Esophagus muscularis mucosa (tissue), 4 donors: ENCODE results near the gene MINDY3. TPM values are rescaled to one million over a fixed set of nuclear protein-coding genes. Genes with fewer than 3 reads are reported as not detected.
A peak's percentile ranks its signal among the peaks of the same experiment; 100 is the strongest.

Experiments used
- DNase-seq: peaks from one replicate; pipeline ENCODE4 v3.0.0-alpha.2; 2017; ENCODE audit errors: extremely low spot score
- H3K27ac ChIP-seq, 4 donors: fragments of 200-600 bp; sonication (generic); replicated peaks in 1 of 4; 1 replicate in 3 of 4; 2 replicates in 1 of 4; pipeline ENCODE4 v1.5.1; 2016 to 2019; ENCODE audit warnings: mild to moderate bottlenecking in 1 of 4
- H3K27me3 ChIP-seq, 4 donors: fragments of 200-600 bp; sonication (generic); one replicate each; pipeline versions ENCODE4 v1.5.1 to v1.6.0; 2016 to 2019
- H3K36me3 ChIP-seq, 4 donors: fragments of 200-600 bp; sonication (generic); one replicate each; pipeline ENCODE4 v1.5.1; 2016 to 2019
- H3K4me1 ChIP-seq, 4 donors: fragments of 200-600 bp; sonication (generic); one replicate each; pipeline ENCODE4 v1.5.1; 2016 to 2019
- H3K4me3 ChIP-seq, 4 donors: fragments of 200-600 bp; sonication (generic); 1 replicate in 2 of 4; 2 replicates in 2 of 4; pipeline ENCODE4 v1.5.1; 2016 to 2019; ENCODE audit warnings: mild to moderate bottlenecking in 4 of 4, moderate library complexity in 1 of 4
- H3K9me3 ChIP-seq, 4 donors: fragments of 200-600 bp; sonication (generic); 1 replicate in 3 of 4; 2 replicates in 1 of 4; pipeline ENCODE4 v1.5.1; 2016 to 2019
- EP300 ChIP-seq: sonication (generic); formaldehyde crosslinking; IDR thresholded peaks from one replicate; pipeline ENCODE4 v1.6.1; 2017; ENCODE audit warnings: antibody characterized with exemption
- POLR2A ChIP-seq: fragments of 450-650 bp; IDR thresholded peaks from one replicate; pipeline ENCODE4 v1.6.1; 2017; ENCODE audit warnings: antibody characterized with exemption, moderate library complexity, mild to moderate bottlenecking, low read depth
- POLR2AphosphoS5 ChIP-seq, 2 donors: sonication (generic); formaldehyde crosslinking; IDR thresholded peaks; one replicate each; pipeline ENCODE4 v1.6.1; 2017; ENCODE audit warnings: antibody characterized with exemption in 2 of 2
- WGBS: methylation state at CpG from one replicate; pipeline ENCODE4 v1.1.5; 2018; 5-methylcytosine and 5-hydroxymethylcytosine counted together
- intact Hi-C: fragments of 100-400 bp; cut with DNase I; formaldehyde crosslinking; loops from one replicate; pipeline ENCODE4 v1.15.1; 2023
- total RNA-seq, 4 donors: library from RNA; depleted of rRNA; stranded (reverse); fragments of >200 nt; gene quantifications; one replicate each; pipeline versions ENCODE4 v1.1.0 to v1.2.1, GENCODE V29; 2016
- TF ChIP-seq, protein P1 (sequence below), 3 experiments: fragments of 200-600 bp in 2 of 3; fragments of 450-650 bp in 1 of 3; sonication (generic) in 2 of 3; IDR thresholded peaks; one replicate each; pipeline ENCODE4 v1.5.1; 2017 to 2019; ENCODE audit warnings: antibody characterized with exemption in 3 of 3, mild to moderate bottlenecking in 2 of 3, moderate library complexity in 1 of 3

Gene MINDY3
- total RNA-seq, 4 donors from 2014 or later = 23.8 to 34.3 (median 28.4) TPM

DNA sequence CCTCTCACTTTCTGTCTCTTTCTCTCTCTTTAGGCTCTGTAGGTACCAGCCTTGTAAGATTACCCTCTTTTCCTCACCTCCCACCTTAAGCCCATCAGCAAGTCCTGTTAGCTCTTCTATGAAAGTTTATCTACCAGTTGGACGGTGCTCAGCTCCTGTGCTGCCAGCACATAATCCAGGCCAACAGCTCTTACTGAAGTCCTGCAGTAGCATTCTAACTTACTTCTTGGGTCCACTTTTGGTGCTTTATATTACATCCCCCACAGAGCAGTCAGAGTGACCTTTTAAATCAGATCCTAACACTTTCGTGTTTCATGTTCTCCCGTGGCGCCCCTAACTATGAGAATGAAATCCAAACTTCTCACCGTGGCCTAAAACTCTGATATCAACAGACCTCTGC lies 101.7 kb downstream of the MINDY3 start:
- intact Hi-C loops = no loop called here
- 87% methylated on average over 5 of the region's 5 CpGs for WGBS
- no peak overlapping the region for H3K27ac ChIP-seq
- H3K36me3 ChIP-seq = no peaks in the 10 kb centered on the region
- H3K4me1 ChIP-seq = peaks cover 0 to 4% (median 0%) of the 10 kb centered on the region in 4 donors
- no peaks in the 10 kb centered on the region for H3K9me3 ChIP-seq
- TF ChIP-seq POLR2A = no peak
- TF ChIP-seq POLR2AphosphoS5 (IDR thresholded peaks at IDR 0.05) = no peak
- no peak for TF ChIP-seq EP300
- TF ChIP-seq, protein P1, sequence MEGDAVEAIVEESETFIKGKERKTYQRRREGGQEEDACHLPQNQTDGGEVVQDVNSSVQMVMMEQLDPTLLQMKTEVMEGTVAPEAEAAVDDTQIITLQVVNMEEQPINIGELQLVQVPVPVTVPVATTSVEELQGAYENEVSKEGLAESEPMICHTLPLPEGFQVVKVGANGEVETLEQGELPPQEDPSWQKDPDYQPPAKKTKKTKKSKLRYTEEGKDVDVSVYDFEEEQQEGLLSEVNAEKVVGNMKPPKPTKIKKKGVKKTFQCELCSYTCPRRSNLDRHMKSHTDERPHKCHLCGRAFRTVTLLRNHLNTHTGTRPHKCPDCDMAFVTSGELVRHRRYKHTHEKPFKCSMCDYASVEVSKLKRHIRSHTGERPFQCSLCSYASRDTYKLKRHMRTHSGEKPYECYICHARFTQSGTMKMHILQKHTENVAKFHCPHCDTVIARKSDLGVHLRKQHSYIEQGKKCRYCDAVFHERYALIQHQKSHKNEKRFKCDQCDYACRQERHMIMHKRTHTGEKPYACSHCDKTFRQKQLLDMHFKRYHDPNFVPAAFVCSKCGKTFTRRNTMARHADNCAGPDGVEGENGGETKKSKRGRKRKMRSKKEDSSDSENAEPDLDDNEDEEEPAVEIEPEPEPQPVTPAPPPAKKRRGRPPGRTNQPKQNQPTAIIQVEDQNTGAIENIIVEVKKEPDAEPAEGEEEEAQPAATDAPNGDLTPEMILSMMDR (IDR thresholded peaks at IDR 0.05) = no peak
- no peaks in the 10 kb centered on the region for H3K27me3 ChIP-seq
- no peak overlapping the region for H3K4me3 ChIP-seq
- DNase-seq = peak; percentile 81

DNA sequence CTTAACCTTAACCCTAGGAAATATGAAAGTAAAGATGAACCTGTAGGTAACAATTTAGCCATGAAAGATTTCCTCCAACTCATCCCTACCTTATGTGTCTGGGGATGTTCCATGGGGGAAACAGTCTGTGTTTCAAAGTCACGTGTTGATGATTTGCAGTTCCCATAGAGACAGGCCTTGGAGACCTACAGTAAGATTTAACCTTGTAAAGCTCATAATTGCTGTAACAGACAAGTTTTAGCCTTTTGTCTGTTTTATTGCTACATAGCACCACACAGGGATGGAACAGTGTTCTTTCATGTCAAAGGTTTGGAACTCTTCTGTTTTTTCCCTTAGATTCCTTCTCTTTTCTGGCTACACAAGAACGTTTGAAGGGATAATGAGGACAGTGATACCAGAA lies 105.4 kb downstream of the MINDY3 start:
- intact Hi-C loops = no loop called here
- peaks cover 0 to 4% (median 0%) of the 10 kb centered on the region in 4 donors for H3K4me1 ChIP-seq
- no peaks in the 10 kb centered on the region for H3K9me3 ChIP-seq
- H3K36me3 ChIP-seq = no peaks in the 10 kb centered on the region
- no peaks in the 10 kb centered on the region for H3K27me3 ChIP-seq
- DNase-seq = no peak
- H3K27ac ChIP-seq = no peak overlapping the region
- TF ChIP-seq POLR2A = no peak
- TF ChIP-seq POLR2AphosphoS5 (IDR thresholded peaks at IDR 0.05) = no peak
- TF ChIP-seq EP300 = no peak
- TF ChIP-seq, protein P1 (IDR thresholded peaks at IDR 0.05) = no peak
- WGBS = 27% methylated on average over 2 of the region's 2 CpGs
- no peak overlapping the region for H3K4me3 ChIP-seq

DNA sequence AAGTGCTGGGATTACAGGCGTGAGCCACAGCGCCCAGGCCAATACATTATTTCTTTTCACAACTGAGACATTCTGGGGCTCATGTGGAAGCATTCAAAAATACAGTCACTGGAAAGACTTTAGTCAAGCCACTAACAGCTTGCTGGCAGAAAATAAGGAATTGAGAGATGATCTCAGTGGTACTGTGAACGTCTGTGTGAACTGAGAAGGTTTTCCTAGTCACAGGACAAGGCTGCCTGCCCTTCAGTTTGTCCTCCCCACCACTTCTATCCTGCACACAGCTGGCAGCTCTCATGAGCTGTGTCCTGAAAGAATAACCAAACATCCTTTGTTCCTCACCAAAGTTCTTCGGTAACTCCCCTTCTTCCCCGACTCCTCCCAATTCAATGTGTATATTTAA lies 109.3 kb downstream of the MINDY3 start:
- Histone ChIP-seq H3K27me3 (no peaks in the 10 kb centered on the region), H3K4me1 (peaks cover 0 to 2% (median 0%) of the 10 kb centered on the region in 4 donors), H3K4me3 (no peak overlapping the region), H3K9me3 (no peaks in the 10 kb centered on the region), H3K27ac (no peak overlapping the region), H3K36me3 (no peaks in the 10 kb centered on the region)
- DNase-seq = no peak
- intact Hi-C loops = no loop called here
- TF ChIP-seq, protein P1 (IDR thresholded peaks at IDR 0.05) = no peak
- TF ChIP-seq POLR2A (no peak), POLR2AphosphoS5 (IDR thresholded peaks at IDR 0.05) (no peak), EP300 (no peak)
- WGBS = 62% methylated on average over 5 of the region's 5 CpGs

DNA sequence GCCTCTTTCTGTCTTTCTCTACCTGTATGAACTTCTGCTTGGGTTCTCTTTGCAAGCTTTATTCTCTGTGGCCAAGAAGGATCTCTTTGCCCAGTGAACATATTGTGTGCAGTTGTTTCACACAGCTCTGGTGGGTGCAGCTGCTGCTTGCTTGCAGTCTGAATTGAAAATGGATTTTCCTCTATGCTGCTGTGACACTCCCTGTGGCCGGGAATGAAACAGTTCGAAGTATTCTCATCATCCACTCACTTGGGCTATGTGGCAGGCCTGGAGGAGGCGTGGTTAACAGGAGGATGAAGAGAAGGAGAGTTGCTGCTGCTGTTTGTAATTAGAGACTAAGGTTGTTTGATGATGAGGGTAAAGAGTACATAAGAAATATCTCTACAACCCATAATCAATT lies 112.2 kb downstream of the MINDY3 start:
- peaks cover 0 to 8% (median 0%) of the 10 kb centered on the region in 4 donors for H3K4me1 ChIP-seq
- TF ChIP-seq POLR2AphosphoS5 (IDR thresholded peaks at IDR 0.05) (no peak), EP300 (no peak), POLR2A (no peak)
- TF ChIP-seq, protein P1 (IDR thresholded peaks at IDR 0.05) = no peak
- no peaks in the 10 kb centered on the region for H3K36me3 ChIP-seq
- no peaks in the 10 kb centered on the region for H3K27me3 ChIP-seq
- no peak overlapping the region for H3K4me3 ChIP-seq
- H3K27ac ChIP-seq = no peak overlapping the region
- 64% methylated on average over 3 of the region's 3 CpGs for WGBS
- intact Hi-C loops = no loop called here
- no peaks in the 10 kb centered on the region for H3K9me3 ChIP-seq
- DNase-seq = no peak

DNA sequence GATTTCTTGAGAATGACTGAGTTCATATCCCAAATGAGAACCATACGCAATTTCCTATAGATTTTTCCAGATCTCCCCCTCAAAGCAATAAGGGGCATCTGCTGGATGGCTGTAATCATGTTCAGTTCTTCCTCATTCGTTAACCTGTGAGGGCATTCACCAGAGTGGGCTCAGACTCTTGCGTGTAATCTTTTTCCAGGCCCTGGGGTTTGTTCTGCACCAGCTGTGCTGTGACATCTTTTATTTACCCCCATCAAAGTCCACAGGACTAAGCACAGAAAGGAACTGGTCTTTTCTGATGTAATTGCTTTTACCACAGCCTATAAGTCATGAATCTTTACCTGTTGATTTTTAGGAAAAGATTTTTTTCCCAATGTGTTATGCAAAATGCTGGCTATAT lies 112.7 kb downstream of the MINDY3 start:
- intact Hi-C loops = no loop called here

More for the DNA sequence above, 112.7 kb downstream of the MINDY3 start:
- Histone ChIP-seq H3K27ac (no peak overlapping the region), H3K4me3 (no peak overlapping the region), H3K36me3 (no peaks in the 10 kb centered on the region), H3K4me1 (peaks cover 0 to 8% (median 0%) of the 10 kb centered on the region in 4 donors), H3K27me3 (no peaks in the 10 kb centered on the region), H3K9me3 (no peaks in the 10 kb centered on the region)
- 96% methylated on average over 3 of the region's 3 CpGs for WGBS
- TF ChIP-seq EP300 (no peak), POLR2A (no peak)
- TF ChIP-seq, protein P1 (IDR thresholded peaks at IDR 0.05) = no peak
- DNase-seq = peak; percentile 7
